Measurements from ENCODE around the gene TAF3.

TAF3 gene

DNA sequence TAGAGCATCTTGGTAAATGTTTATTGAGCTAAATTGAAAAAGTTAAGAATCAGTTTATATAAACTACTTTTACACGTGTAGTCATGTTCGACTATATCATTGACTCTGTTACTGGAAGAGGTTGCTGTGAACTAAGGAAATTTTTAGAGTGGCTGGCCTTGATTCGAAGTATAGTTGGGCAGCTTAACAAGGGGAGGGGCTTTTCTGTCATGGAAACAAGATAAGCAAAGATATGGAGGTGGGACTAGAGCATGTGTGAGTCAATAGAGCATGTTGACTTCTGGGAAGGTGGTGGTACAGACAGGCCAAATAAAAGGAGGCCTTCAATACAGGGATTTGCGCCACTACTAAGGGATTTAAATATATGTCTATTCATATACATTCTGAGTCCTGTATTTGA, 22.7 kb upstream of the TAF3 start:
- no peak overlapping the region for H2AFZ ChIP-seq (ENCODE audit: low read length)
- no peak overlapping the region for H3K4me2 ChIP-seq (ENCODE audit: insufficient read depth, low read length, poor library complexity, severe bottlenecking)
- H3K23ac ChIP-seq (ENCODE audit: low read depth, low read length, poor library complexity), result no peak overlapping the region
- no peak overlapping the region for H2BK120ac ChIP-seq (ENCODE audit: low read depth, low read length)
- no peaks in the 10 kb centered on the region for H3K4me1 ChIP-seq (ENCODE audit: control insufficient read depth in 2 of 2, insufficient read depth in 1 of 2, low read depth in 1 of 2, low read length in 2 of 2)
- no peak overlapping the region for H3K9ac ChIP-seq (ENCODE audit: low read depth, low read length, poor library complexity)
- no peaks in the 10 kb centered on the region for H3K79me1 ChIP-seq (ENCODE audit: low read depth, low read length)
- no peak overlapping the region for H3K14ac ChIP-seq (ENCODE audit: low read length)
- H3K4me3 ChIP-seq (ENCODE audit: low read length in 2 of 2), result no peak overlapping the region
- H2BK5ac ChIP-seq (ENCODE audit: low read length), result no peak overlapping the region
- H3K18ac ChIP-seq (ENCODE audit: low read length), result no peak overlapping the region
- no peak overlapping the region for H3K4ac ChIP-seq (ENCODE audit: low read length)
- no peak overlapping the region for H4K8ac ChIP-seq (ENCODE audit: low read depth, low read length)
- no peaks in the 10 kb centered on the region for H3K9me3 ChIP-seq (replicated peaks in 1 of 2; ENCODE audit: control insufficient read depth in 2 of 2, insufficient read depth in 1 of 2, low read depth in 1 of 2, low read length in 2 of 2)
- H2BK12ac ChIP-seq (ENCODE audit: low read length), result no peak overlapping the region
- peaks cover 14 to 63% of the 10 kb centered on the region in 2 donors for H3K36me3 ChIP-seq (replicated peaks in 1 of 2; ENCODE audit: control insufficient read depth in 2 of 2, insufficient read depth in 2 of 2, low read length in 2 of 2)
- H2BK15ac ChIP-seq (ENCODE audit: low read length), result no peak overlapping the region
- WGBS, 2 donors (ENCODE audit: extremely low coverage in 2 of 2, insufficient read length in 2 of 2, insufficient replicate concordance in 1 of 2), result no CpG with 5 or more reads among the region's 4 CpGs
- H3K27ac ChIP-seq (replicated peaks; ENCODE audit: low read length), result no peak overlapping the region
- DNase-seq (ENCODE audit: low spot score), result no peak
- H3K27me3 ChIP-seq (ENCODE audit: control insufficient read depth in 3 of 3, insufficient read depth in 3 of 3, low read depth in 1 of 3, low read length in 3 of 3), result no peaks in the 10 kb centered on the region
- no peak overlapping the region for H2AK5ac ChIP-seq (ENCODE audit: low read depth, low read length)
- H4K91ac ChIP-seq (ENCODE audit: low read depth, low read length, poor library complexity), result no peak overlapping the region

DNA sequence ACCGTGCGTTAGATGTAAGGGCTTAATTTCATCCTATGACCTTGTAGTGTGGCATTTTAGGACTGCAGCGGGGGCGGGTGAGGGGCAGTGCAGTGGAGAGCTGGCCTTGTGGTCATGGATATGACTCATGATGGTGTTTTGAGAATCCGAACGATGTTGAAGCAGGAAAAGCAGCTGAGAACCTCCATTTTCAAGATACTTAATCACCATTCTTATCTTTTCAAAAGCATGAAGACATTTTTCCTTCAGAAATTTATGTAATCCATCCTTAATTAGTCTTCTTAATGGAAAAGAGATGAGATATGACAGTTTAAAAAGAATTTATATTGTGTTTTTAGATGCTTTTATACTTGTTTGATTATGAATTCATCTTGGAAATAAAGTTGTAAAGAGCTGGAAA, 20.7 kb upstream of the TAF3 start:
- Histone ChIP-seq H3K4me1 (ENCODE audit: control insufficient read depth in 2 of 2, insufficient read depth in 1 of 2, low read depth in 1 of 2, low read length in 2 of 2) (no peaks in the 10 kb centered on the region), H2BK12ac (ENCODE audit: low read length) (no peak overlapping the region), H3K36me3 (replicated peaks in 1 of 2; ENCODE audit: control insufficient read depth in 2 of 2, insufficient read depth in 2 of 2, low read length in 2 of 2) (peaks cover 21 to 65% of the 10 kb centered on the region in 2 donors), H3K9ac (ENCODE audit: low read depth, low read length, poor library complexity) (no peak overlapping the region), H4K91ac (ENCODE audit: low read depth, low read length, poor library complexity) (no peak overlapping the region), H3K9me3 (replicated peaks in 1 of 2; ENCODE audit: control insufficient read depth in 2 of 2, insufficient read depth in 1 of 2, low read depth in 1 of 2, low read length in 2 of 2) (no peaks in the 10 kb centered on the region), H2BK15ac (ENCODE audit: low read length) (no peak overlapping the region), H3K18ac (ENCODE audit: low read length) (no peak overlapping the region), H3K27me3 (ENCODE audit: control insufficient read depth in 3 of 3, insufficient read depth in 3 of 3, low read depth in 1 of 3, low read length in 3 of 3) (no peaks in the 10 kb centered on the region), H4K8ac (ENCODE audit: low read depth, low read length) (no peak overlapping the region), H2BK5ac (ENCODE audit: low read length) (no peak overlapping the region), H2AFZ (ENCODE audit: low read length) (no peak overlapping the region), H3K27ac (replicated peaks; ENCODE audit: low read length) (no peak overlapping the region), H3K4me2 (ENCODE audit: insufficient read depth, low read length, poor library complexity, severe bottlenecking) (no peak overlapping the region), H3K4ac (ENCODE audit: low read length) (no peak overlapping the region), H3K23ac (ENCODE audit: low read depth, low read length, poor library complexity) (no peak overlapping the region), H3K79me1 (ENCODE audit: low read depth, low read length) (no peaks in the 10 kb centered on the region), H3K14ac (ENCODE audit: low read length) (no peak overlapping the region), H2BK120ac (ENCODE audit: low read depth, low read length) (no peak overlapping the region), H2AK5ac (ENCODE audit: low read depth, low read length) (no peak overlapping the region), H3K4me3 (ENCODE audit: low read length in 2 of 2) (no peak overlapping the region)
- WGBS, 2 donors (ENCODE audit: extremely low coverage in 2 of 2, insufficient read length in 2 of 2, insufficient replicate concordance in 1 of 2), result no CpG with 5 or more reads among the region's 6 CpGs
- DNase-seq (ENCODE audit: low spot score), result no peak

DNA sequence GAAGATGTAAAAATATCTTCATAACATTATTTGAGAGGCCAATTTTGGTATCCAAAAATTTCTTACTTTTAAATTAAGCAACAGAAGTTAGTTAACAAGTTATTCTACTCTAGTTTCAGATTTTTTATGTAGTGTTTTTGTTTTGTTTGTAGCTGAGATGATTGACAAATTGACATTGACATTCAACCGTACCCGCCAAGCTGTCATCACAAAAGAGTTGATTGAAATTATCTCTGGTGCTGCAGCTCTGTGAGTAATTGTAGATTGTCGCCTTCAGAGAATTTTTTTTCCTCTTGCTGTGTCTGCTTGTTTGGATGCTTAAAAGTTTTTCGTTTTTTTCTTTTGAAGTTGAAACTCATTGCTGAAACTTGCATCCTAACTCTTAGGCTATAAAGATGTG, 15.7 kb upstream of the TAF3 start:
- no peak overlapping the region for H3K4me3 ChIP-seq (ENCODE audit: low read length in 2 of 2)
- H2BK12ac ChIP-seq (ENCODE audit: low read length), result no peak overlapping the region
- H4K91ac ChIP-seq (ENCODE audit: low read depth, low read length, poor library complexity), result no peak overlapping the region
- H2BK5ac ChIP-seq (ENCODE audit: low read length), result no peak overlapping the region
- no peaks in the 10 kb centered on the region for H3K9me3 ChIP-seq (replicated peaks in 1 of 2; ENCODE audit: control insufficient read depth in 2 of 2, insufficient read depth in 1 of 2, low read depth in 1 of 2, low read length in 2 of 2)
- WGBS, 2 donors (ENCODE audit: extremely low coverage in 2 of 2, insufficient read length in 2 of 2, insufficient replicate concordance in 1 of 2), result no CpG with 5 or more reads among the region's 4 CpGs
- no peak overlapping the region for H2AK5ac ChIP-seq (ENCODE audit: low read depth, low read length)
- no peak overlapping the region for H3K9ac ChIP-seq (ENCODE audit: low read depth, low read length, poor library complexity)
- no peaks in the 10 kb centered on the region for H3K4me1 ChIP-seq (ENCODE audit: control insufficient read depth in 2 of 2, insufficient read depth in 1 of 2, low read depth in 1 of 2, low read length in 2 of 2)
- no peak overlapping the region for H3K14ac ChIP-seq (ENCODE audit: low read length)
- H2AFZ ChIP-seq (ENCODE audit: low read length), result no peak overlapping the region
- no peak for DNase-seq (ENCODE audit: low spot score)
- H3K36me3 ChIP-seq (replicated peaks in 1 of 2; ENCODE audit: control insufficient read depth in 2 of 2, insufficient read depth in 2 of 2, low read length in 2 of 2), result peaks cover 29 to 90% of the 10 kb centered on the region in 2 donors
- no peak overlapping the region for H2BK15ac ChIP-seq (ENCODE audit: low read length)
- no peak overlapping the region for H3K27ac ChIP-seq (replicated peaks; ENCODE audit: low read length)
- no peak overlapping the region for H4K8ac ChIP-seq (ENCODE audit: low read depth, low read length)
- no peaks in the 10 kb centered on the region for H3K27me3 ChIP-seq (ENCODE audit: control insufficient read depth in 3 of 3, insufficient read depth in 3 of 3, low read depth in 1 of 3, low read length in 3 of 3)
- H3K79me1 ChIP-seq (ENCODE audit: low read depth, low read length), result no peaks in the 10 kb centered on the region
- no peak overlapping the region for H3K18ac ChIP-seq (ENCODE audit: low read length)
- no peak overlapping the region for H3K4me2 ChIP-seq (ENCODE audit: insufficient read depth, low read length, poor library complexity, severe bottlenecking)
- no peak overlapping the region for H2BK120ac ChIP-seq (ENCODE audit: low read depth, low read length)
- no peak overlapping the region for H3K23ac ChIP-seq (ENCODE audit: low read depth, low read length, poor library complexity)
- no peak overlapping the region for H3K4ac ChIP-seq (ENCODE audit: low read length)

DNA sequence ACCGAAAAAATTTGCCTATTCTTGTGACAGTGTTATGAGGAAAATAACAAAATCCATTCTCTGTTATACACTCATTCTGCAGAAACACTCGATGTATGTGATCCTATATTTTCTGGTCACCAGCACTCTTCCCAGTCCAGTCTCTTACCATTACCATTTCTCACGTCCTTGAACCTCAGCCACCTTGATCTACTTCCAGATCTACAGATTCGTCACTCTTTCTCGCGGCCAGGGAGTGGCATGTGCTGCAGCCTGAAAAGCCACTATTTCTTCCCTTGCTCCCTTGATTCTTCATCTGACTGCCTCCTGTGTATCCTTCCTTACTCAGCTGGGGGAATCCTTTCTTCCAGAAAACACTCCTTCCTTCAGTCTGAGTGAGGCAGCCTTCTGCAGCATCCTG, 14.1 kb upstream of the TAF3 start:
- no peak overlapping the region for H3K14ac ChIP-seq (ENCODE audit: low read length)
- H3K4me3 ChIP-seq (ENCODE audit: low read length in 2 of 2), result no peak overlapping the region
- H3K79me1 ChIP-seq (ENCODE audit: low read depth, low read length), result no peaks in the 10 kb centered on the region
- no peak overlapping the region for H2BK12ac ChIP-seq (ENCODE audit: low read length)
- H2BK5ac ChIP-seq (ENCODE audit: low read length), result no peak overlapping the region
- no peak overlapping the region for H4K91ac ChIP-seq (ENCODE audit: low read depth, low read length, poor library complexity)
- H3K27me3 ChIP-seq (ENCODE audit: control insufficient read depth in 3 of 3, insufficient read depth in 3 of 3, low read depth in 1 of 3, low read length in 3 of 3), result no peaks in the 10 kb centered on the region
- no peak overlapping the region for H3K9ac ChIP-seq (ENCODE audit: low read depth, low read length, poor library complexity)
- no peak overlapping the region for H2BK15ac ChIP-seq (ENCODE audit: low read length)
- WGBS, 2 donors (ENCODE audit: extremely low coverage in 2 of 2, insufficient read length in 2 of 2, insufficient replicate concordance in 1 of 2), result no CpG with 5 or more reads among the region's 6 CpGs
- no peak overlapping the region for H3K27ac ChIP-seq (replicated peaks; ENCODE audit: low read length)
- H4K8ac ChIP-seq (ENCODE audit: low read depth, low read length), result no peak overlapping the region
- H3K36me3 ChIP-seq (replicated peaks in 1 of 2; ENCODE audit: control insufficient read depth in 2 of 2, insufficient read depth in 2 of 2, low read length in 2 of 2), result peaks cover 29 to 92% of the 10 kb centered on the region in 2 donors
- no peak overlapping the region for H3K18ac ChIP-seq (ENCODE audit: low read length)
- no peaks in the 10 kb centered on the region for H3K9me3 ChIP-seq (replicated peaks in 1 of 2; ENCODE audit: control insufficient read depth in 2 of 2, insufficient read depth in 1 of 2, low read depth in 1 of 2, low read length in 2 of 2)
- H2BK120ac ChIP-seq (ENCODE audit: low read depth, low read length), result no peak overlapping the region
- no peaks in the 10 kb centered on the region for H3K4me1 ChIP-seq (ENCODE audit: control insufficient read depth in 2 of 2, insufficient read depth in 1 of 2, low read depth in 1 of 2, low read length in 2 of 2)
- H3K23ac ChIP-seq (ENCODE audit: low read depth, low read length, poor library complexity), result no peak overlapping the region
- no peak overlapping the region for H2AK5ac ChIP-seq (ENCODE audit: low read depth, low read length)
- H3K4me2 ChIP-seq (ENCODE audit: insufficient read depth, low read length, poor library complexity, severe bottlenecking), result no peak overlapping the region
- H2AFZ ChIP-seq (ENCODE audit: low read length), result no peak overlapping the region
- H3K4ac ChIP-seq (ENCODE audit: low read length), result no peak overlapping the region
- no peak for DNase-seq (ENCODE audit: low spot score)

All from neuronal stem cell (in vitro differentiated cells).